Activated naive CD4-positive, alpha-beta T cell treated with anti-CD3 and anti-CD28 coated beads, Interleukin-2, amount 10 ng/mL, durations not matched to agents 7 days and 5 days (primary cell): ENCODE results near the gene ECI2.
"Not testable (repeated sequence)": the region's sequence is repeated elsewhere in the genome, so short reads cannot be mapped to it uniquely, and the experiment has no call there.

Experiments
- CTCF ChIA-PET: fragments of 350-600 bp; sonication (Branson Sonifier 250); formaldehyde crosslinking; loops from one replicate; lab custom pipeline; 2021; ENCODE audit warnings: antibody characterized with exemption; lab: Charles Lee
- DNase-seq: peaks from one replicate; pipeline ENCODE4 v3.0.0-alpha.2; 2020
- H3K27ac Mint-ChIP-seq: one replicate; pipeline ENCODE4 v1.8.0; 2021; ENCODE audit warnings: mild to moderate bottlenecking, moderate library complexity, mixed read lengths
- H3K27me3 Mint-ChIP-seq: one replicate; pipeline ENCODE4 v1.8.0; 2021; ENCODE audit warnings: mild to moderate bottlenecking, mixed read lengths
- H3K36me3 Mint-ChIP-seq: one replicate; pipeline ENCODE4 v1.8.0; 2021; ENCODE audit warnings: mixed read lengths
- H3K4me1 Mint-ChIP-seq: one replicate; pipeline ENCODE4 v1.8.0; 2021; ENCODE audit warnings: mixed read lengths
- H3K4me3 Mint-ChIP-seq: one replicate; pipeline ENCODE4 v1.8.0; 2021; ENCODE audit warnings: mild to moderate bottlenecking, moderate library complexity, mixed read lengths
- H3K9me3 Mint-ChIP-seq: one replicate; pipeline ENCODE4 v1.8.0; 2021; ENCODE audit warnings: mixed read lengths

ECI2 gene

DNA sequence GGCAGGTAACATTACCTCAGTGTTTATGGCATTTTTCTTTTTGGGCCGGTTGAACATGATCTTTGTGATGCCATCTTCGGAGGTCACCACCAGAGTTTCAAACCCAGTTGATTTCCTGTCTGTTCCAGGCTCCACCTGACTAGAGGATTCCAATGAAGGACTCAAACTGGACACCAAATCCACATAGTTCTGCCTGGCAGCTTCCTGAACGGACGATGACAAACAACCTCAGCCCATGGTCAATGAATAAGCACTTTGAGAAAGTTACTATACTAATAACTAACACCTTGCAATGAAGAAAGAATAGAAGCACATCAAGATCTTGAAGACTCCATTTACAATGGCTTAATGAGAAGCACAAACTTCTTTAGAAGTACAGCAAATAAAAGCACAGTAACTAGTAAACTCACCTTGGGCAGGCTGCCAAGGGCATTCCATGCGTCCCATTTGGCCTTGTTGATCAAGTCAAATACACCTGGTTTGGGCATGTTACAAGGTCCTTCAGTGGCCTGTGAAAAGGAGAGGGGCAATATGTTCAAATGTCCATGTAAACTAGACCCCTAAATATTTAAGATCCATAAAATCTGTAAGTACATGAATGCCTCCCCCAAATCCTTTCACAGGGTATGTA, 4.9 kb downstream of the ECI2 start:
- peaks cover 6% of the 10 kb centered on the region for H3K9me3 Mint-ChIP-seq
- H3K4me1 Mint-ChIP-seq = peaks cover 10% of the 10 kb centered on the region
- H3K36me3 Mint-ChIP-seq = peaks cover 54% of the 10 kb centered on the region
- no peaks in the 10 kb centered on the region for H3K27me3 Mint-ChIP-seq
- H3K27ac Mint-ChIP-seq = no peak overlapping the region
- no peak overlapping the region for H3K4me3 Mint-ChIP-seq
- no peak for DNase-seq
- CTCF ChIA-PET = interaction anchor here (1.0 kb wide), 1 partner anchor 109 kb away, joined by 3 read pairs; no protein-coding TSS in a partner anchor

DNA sequence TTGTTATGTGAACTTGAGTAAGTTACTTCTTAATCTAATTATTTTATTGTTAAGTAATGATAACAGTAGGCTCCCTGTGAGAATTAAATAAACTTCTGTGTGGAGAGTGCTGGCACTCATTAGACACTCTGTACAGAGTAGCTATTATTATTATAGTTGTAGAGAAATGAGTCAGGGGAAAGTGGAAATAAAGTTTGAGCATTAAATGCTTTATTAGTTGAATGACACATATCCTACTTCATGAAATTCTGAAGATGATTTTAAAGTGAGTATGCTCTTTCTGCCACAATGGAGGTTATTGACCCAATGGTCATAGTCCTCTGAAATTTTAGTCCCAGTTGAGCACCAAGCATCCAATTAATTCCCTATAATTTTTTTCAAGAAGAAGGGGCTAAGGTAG, 5.9 kb downstream of the ECI2 start:
- Mint-ChIP-seq H3K9me3 (peaks cover 6% of the 10 kb centered on the region), H3K27ac (no peak overlapping the region), H3K36me3 (peaks cover 60% of the 10 kb centered on the region), H3K4me3 (no peak overlapping the region), H3K4me1 (peaks cover 10% of the 10 kb centered on the region), H3K27me3 (no peaks in the 10 kb centered on the region)
- CTCF ChIA-PET = interaction anchor here (1.0 kb wide), 1 partner anchor 108 kb away, joined by 3 read pairs; no protein-coding TSS in a partner anchor
- no peak for DNase-seq

DNA sequence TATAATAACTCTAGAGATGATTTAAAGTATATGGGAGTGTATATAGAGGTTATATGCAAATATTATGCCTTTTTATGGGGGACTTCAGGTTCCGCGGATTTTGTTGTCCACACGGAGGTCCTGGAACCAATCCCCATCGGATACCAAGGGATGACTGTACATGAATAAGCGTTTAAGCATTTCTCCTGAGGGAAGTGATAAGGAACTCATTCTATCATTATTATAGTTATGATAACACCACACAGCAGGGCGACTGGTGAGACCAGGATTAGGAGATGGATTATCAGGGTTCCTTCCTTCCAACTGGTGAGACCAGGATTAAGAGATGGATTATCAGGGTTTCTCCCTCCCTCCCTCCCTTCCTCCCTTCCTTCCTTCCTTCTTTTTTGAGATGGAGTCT, 6.6 kb downstream of the ECI2 start:
- H3K27ac Mint-ChIP-seq = no peak overlapping the region
- no peaks in the 10 kb centered on the region for H3K27me3 Mint-ChIP-seq
- no peak for DNase-seq
- CTCF ChIA-PET = no interaction called here
- H3K36me3 Mint-ChIP-seq = peaks cover 60% of the 10 kb centered on the region
- no peak overlapping the region for H3K4me3 Mint-ChIP-seq
- H3K4me1 Mint-ChIP-seq = peaks cover 3% of the 10 kb centered on the region
- H3K9me3 Mint-ChIP-seq = peaks cover 6% of the 10 kb centered on the region

DNA sequence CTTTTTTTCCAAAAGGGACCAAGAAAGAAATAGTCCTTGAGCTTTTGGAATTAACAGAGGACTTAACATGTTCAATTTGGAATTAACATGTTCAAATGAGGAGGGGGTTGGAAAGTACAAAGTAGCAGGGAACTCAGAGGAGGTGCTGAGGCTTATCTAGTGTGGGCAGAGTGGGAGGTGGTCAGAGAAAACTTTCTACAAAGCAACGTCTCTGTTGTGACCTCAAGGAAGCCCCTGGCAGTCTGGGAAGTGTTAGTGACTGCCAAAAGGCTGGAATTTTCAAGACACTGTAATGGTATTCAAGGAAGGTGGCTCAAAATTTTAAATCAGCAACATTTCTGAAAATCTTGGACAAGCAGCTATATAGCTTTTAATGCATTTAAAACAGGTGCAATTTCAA, 7.3 kb downstream of the ECI2 start:
- Mint-ChIP-seq H3K9me3 (peaks cover 6% of the 10 kb centered on the region), H3K4me1 (no peaks in the 10 kb centered on the region), H3K27ac (no peak overlapping the region), H3K27me3 (no peaks in the 10 kb centered on the region), H3K36me3 (peaks cover 56% of the 10 kb centered on the region), H3K4me3 (no peak overlapping the region)
- DNase-seq = no peak
- CTCF ChIA-PET = no interaction called here

DNA sequence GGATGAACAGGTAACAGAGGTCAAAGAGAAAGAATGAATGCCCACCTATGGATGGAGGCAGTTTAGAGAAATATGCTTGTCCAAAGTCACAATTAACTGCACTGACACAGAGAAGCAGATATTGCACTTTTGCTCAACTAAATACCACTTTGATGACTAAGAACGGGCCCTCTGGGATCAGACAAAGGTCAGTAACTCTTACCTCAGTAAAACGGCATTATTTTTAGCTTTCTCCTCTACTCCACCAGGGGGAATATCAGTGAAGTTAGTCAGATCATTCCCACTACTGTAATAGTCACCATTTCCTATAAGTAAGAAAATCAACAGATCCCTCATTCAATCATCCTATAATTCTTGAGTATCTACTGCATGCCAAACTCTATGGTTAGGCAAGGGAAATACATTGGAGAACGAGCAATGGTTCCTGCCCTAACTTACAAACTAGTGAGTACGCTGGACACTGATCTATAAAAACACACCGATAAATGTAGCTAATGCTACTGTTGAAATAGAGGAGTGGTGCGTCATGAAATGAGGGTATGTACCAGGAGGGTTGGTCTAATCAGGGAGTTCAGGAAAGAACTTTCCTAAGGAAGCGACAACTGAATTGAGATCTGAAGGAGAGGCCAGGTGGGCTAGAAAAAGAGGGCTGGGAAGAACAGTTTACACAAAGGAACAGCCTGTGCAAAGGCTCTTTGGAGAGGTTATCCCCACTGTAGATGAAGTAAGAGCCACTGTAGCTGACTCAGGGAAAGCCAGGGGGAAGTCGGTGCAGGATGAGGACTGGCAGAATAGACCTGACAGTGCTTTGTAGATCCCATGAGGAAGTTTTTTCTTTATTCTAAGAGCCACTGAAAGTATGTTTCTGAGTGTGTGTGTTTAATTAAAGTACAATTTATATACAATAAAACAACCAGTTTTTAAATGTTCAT, 9.2 kb downstream of the ECI2 start:
- no peak for DNase-seq
- Mint-ChIP-seq H3K9me3 (peaks cover 1% of the 10 kb centered on the region), H3K27me3 (no peaks in the 10 kb centered on the region), H3K4me3 (no peak overlapping the region), H3K36me3 (peaks cover 47% of the 10 kb centered on the region), H3K27ac (no peak overlapping the region), H3K4me1 (no peaks in the 10 kb centered on the region)
- CTCF ChIA-PET = interaction anchor here (0.9 kb wide), 1 partner anchor 9 kb away, joined by 3 read pairs; the partner anchor contains the start of gene ECI2

DNA sequence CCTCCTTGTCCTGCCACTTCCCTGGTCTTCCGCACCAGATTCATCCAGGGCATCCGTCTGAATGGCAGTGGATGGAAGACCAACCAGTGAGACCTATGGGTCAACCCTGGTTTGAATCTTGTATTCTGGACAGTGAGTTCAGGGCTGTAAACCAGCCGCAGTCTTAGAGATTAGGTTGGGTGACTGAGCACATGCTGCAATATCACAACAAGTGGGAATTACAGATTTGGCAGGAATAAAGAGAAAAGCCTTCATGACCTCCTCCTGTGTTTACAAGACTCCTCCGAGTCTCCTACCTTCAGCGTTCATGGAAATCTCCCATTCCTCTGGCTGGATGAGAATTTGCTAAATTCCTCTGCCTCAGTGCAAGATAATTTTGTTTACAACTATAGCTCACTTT, 9.9 kb downstream of the ECI2 start:
- no peak overlapping the region for H3K4me3 Mint-ChIP-seq
- H3K4me1 Mint-ChIP-seq = no peaks in the 10 kb centered on the region
- DNase-seq = no peak
- CTCF ChIA-PET = interaction anchor here (0.9 kb wide), 1 partner anchor 10 kb away, joined by 3 read pairs; the partner anchor contains the start of gene ECI2
- peaks cover 51% of the 10 kb centered on the region for H3K36me3 Mint-ChIP-seq
- peaks cover 1% of the 10 kb centered on the region for H3K9me3 Mint-ChIP-seq
- no peaks in the 10 kb centered on the region for H3K27me3 Mint-ChIP-seq
- no peak overlapping the region for H3K27ac Mint-ChIP-seq

DNA sequence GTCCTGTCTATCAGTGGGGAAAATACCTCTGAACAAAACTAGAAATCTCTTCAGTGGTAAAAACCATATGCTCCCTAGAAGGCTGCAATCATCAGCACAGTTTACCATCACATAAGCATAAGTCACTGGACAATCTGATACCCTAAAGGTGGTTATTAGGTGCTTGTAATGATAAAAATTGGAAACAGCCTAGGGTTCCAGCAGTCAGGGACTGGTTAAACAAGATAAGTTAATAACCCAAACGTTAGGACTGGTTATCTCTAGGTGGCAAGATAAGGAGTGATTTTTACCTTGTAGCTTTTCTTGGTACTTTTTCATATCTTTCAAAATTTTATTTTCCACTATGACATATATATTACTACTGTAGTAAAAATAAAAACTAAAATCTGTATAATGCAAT, 11.0 kb downstream of the ECI2 start:
- no peak overlapping the region for H3K27ac Mint-ChIP-seq
- DNase-seq = no peak
- peaks cover 48% of the 10 kb centered on the region for H3K36me3 Mint-ChIP-seq
- peaks cover 1% of the 10 kb centered on the region for H3K9me3 Mint-ChIP-seq
- CTCF ChIA-PET = interaction anchor here (0.6 kb wide), 1 partner anchor 52 kb away, joined by 3 read pairs; no protein-coding TSS in a partner anchor
- no peaks in the 10 kb centered on the region for H3K4me1 Mint-ChIP-seq
- no peak overlapping the region for H3K4me3 Mint-ChIP-seq
- no peaks in the 10 kb centered on the region for H3K27me3 Mint-ChIP-seq

DNA sequence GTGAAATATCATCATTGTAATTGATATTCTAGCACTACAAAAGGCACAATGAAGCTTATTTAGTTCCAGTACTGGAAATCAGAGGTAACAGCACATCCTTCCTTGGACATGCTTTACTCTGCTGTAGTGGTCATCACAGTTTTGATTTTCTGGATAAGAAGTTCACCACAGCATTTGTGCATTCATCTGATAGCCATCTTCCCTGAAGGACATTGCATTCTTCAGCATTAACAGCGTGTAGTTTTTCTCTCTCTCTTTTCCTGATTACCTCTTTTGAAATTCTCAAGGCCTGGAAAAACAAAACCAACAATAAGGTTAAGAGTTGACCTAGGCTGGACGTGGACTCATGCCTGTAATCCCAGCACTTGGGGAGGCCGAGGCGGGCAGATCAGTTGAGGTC, 19.6 kb downstream of the ECI2 start:
- no peak for DNase-seq
- Mint-ChIP-seq H3K36me3 (peaks cover 40% of the 10 kb centered on the region), H3K27me3 (peaks cover 4% of the 10 kb centered on the region), H3K4me3 (no peak overlapping the region), H3K27ac (no peak overlapping the region), H3K4me1 (no peaks in the 10 kb centered on the region), H3K9me3 (no peaks in the 10 kb centered on the region)
- CTCF ChIA-PET = interaction anchor here (1.0 kb wide), 1 partner anchor 40 kb away, joined by 3 read pairs; no protein-coding TSS in a partner anchor

DNA sequence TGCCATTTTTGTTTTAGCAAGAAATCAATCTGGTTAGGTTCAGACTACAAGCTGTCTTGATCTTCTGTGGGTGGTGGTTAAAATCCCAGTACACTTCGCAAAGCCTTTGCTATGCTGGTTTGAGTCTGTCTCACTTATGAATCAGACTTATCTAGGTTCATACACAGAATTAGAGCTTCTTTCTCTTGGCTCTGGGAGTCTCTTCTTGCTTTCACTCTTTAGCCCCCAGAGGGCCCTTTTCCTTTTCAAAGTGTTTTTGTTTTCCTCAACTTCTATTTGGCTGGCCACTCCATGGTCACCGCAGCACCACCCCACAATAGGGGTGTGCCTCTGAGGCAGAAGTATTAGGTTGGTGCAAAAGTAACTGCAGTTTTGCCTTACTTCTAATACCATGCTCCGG, 21.3 kb downstream of the ECI2 start:
- H3K4me3 Mint-ChIP-seq = no peak overlapping the region
- no peaks in the 10 kb centered on the region for H3K4me1 Mint-ChIP-seq
- H3K27ac Mint-ChIP-seq = no peak overlapping the region
- DNase-seq = no peak
- no peaks in the 10 kb centered on the region for H3K9me3 Mint-ChIP-seq
- peaks cover 4% of the 10 kb centered on the region for H3K27me3 Mint-ChIP-seq
- CTCF ChIA-PET = no interaction called here
- H3K36me3 Mint-ChIP-seq = peaks cover 32% of the 10 kb centered on the region

DNA sequence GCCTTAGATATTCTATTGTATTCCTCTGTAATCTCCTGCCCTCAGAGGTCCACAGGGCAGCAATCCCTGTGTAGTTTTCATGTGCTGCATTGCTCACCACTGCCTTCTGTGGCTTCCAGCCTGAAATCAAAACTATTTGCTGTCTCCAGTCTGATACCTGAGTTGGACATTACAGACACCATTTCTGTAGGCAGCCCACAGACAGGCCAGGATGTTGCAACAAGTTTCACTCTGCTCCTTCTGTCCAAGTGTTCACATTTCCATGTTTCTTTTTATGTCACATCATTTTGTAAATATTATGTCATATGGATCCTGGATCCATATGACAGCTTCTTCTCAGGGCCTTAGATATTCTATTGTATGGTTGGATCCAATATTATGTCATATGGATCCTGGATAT, 21.7 kb downstream of the ECI2 start:
- H3K27ac Mint-ChIP-seq = no peak overlapping the region
- H3K36me3 Mint-ChIP-seq = peaks cover 32% of the 10 kb centered on the region
- CTCF ChIA-PET = no interaction called here
- peaks cover 4% of the 10 kb centered on the region for H3K27me3 Mint-ChIP-seq
- no peaks in the 10 kb centered on the region for H3K4me1 Mint-ChIP-seq
- DNase-seq = no peak
- H3K4me3 Mint-ChIP-seq = no peak overlapping the region
- no peaks in the 10 kb centered on the region for H3K9me3 Mint-ChIP-seq

DNA sequence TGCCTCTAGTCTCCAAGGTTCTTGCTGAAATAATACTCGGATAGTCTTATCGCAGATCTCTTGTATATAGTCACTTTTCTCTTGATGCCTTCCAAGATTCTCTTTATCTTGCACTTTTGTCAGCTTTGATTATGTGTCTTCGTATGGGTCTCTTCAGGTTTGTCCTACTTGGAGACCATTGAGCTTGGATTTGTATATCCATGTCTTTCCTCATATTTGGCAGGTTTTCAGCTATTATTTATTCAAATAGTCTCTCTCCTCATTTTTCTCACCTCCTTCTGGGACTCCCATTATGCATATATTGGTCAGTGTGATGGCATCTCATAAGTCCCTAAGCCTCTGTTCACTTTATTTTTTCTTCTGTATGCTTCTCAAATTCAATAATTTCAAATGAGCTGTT, 23.0 kb downstream of the ECI2 start:
- DNase-seq = no peak
- H3K36me3 Mint-ChIP-seq = peaks cover 26% of the 10 kb centered on the region
- CTCF ChIA-PET = no interaction called here

DNA sequence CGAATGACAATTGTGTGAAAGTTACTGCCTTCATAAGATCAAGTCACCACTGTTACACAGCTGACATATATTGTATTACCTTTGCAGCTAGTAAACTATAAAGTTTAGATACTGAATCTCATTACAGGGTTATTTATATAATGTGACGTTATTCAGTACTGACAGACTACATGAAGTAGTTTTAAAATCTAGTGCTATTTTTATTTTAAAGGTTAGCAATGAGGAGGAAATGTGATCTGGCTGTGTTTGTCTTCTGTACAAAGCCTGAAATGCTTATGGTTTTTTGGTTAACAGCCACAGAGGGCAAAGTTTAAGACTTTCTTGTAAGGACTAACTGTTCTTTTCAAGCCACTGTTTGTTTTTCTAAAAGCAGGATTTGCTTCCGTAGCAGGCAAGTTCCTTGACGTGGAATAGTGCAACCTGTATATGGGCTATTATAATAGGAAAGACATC, 26.0 kb downstream of the ECI2 start:
- CTCF ChIA-PET, H3K27ac Mint-ChIP-seq, H3K4me3 Mint-ChIP-seq, H3K36me3 Mint-ChIP-seq, H3K4me1 Mint-ChIP-seq, H3K9me3 Mint-ChIP-seq, DNase-seq: not testable (repeated sequence)
- peaks cover 12% of the 10 kb centered on the region for H3K27me3 Mint-ChIP-seq

More for the DNA sequence above, 23.0 kb downstream of the ECI2 start:
- Mint-ChIP-seq H3K4me3 (no peak overlapping the region), H3K27ac (no peak overlapping the region), H3K4me1 (no peaks in the 10 kb centered on the region), H3K9me3 (no peaks in the 10 kb centered on the region), H3K27me3 (peaks cover 4% of the 10 kb centered on the region)

DNA sequence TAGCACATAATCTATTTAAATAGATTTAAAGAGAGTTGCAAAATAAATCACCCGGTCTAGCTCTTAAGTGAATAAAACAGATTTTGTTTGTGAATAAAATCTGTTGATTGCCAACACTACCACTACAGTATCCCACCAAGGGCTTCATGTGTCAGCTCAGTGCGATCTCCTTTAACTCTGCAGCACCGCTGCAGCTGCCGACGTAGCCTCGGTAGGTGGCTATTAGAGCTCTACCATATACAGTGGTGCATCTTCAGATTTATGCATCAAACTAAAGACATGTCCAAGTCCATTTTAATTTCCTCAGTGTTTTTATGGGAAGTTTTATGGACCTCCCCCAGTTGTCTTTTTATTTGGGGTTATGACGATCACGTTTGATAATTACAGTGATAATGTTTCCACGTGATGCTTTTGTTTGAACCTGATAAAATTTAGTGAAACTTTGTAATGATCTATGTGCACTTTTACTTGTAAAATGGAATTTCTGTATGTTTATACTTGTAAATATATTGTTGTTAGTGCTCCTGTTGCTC, 26.7 kb downstream of the ECI2 start:
- H3K27me3 Mint-ChIP-seq = peaks cover 11% of the 10 kb centered on the region
- H3K4me3 Mint-ChIP-seq = no peak overlapping the region
- CTCF ChIA-PET = no interaction called here

DNA sequence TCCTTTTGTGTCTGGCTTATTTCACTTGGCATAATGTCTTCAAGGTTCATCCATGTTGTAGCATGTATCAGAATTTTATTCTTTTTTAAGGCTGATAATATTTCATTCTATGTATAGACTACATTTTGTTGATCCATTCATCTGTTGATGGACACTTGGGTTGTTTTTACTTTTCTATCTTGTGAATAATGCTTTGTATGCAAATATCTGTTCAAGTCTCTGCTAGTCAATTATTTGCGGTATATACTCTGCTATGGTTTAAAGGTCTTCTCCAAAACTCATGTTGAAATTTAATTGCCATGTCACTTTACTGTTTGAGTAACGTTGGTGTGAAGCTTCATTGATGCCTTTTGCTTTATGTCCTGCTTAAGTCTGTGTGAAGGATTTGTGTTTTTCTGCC, 27.5 kb downstream of the ECI2 start:
- H3K4me3 Mint-ChIP-seq = no peak overlapping the region
- H3K27me3 Mint-ChIP-seq = peaks cover 8% of the 10 kb centered on the region
- no peak for DNase-seq
- CTCF ChIA-PET = no interaction called here
- H3K9me3 Mint-ChIP-seq = no peaks in the 10 kb centered on the region
- H3K36me3 Mint-ChIP-seq = no peaks in the 10 kb centered on the region
- no peaks in the 10 kb centered on the region for H3K4me1 Mint-ChIP-seq
- no peak overlapping the region for H3K27ac Mint-ChIP-seq

More for the DNA sequence above, 26.7 kb downstream of the ECI2 start:
- H3K4me1 Mint-ChIP-seq = no peaks in the 10 kb centered on the region
- H3K36me3 Mint-ChIP-seq = no peaks in the 10 kb centered on the region
- no peaks in the 10 kb centered on the region for H3K9me3 Mint-ChIP-seq
- no peak overlapping the region for H3K27ac Mint-ChIP-seq
- no peak for DNase-seq
